PFSK-1 (cell line): ENCODE data around the gene EXD3.

Source experiments
- FOXP2 ChIP-seq: optimal IDR thresholded peaks from 2 replicates; pipeline ENCODE3; 2011; ENCODE audit warnings: borderline replicate concordance, control low read depth, inconsistent platforms; ENCODE audit not compliant: insufficient read depth; ENCODE audit errors: extremely low read length, extremely low read depth
- POLR2AphosphoS5 ChIP-seq: IDR thresholded peaks from 2 replicates; pipeline ENCODE4 v1.6.1; 2012; ENCODE audit warnings: low read depth, mild to moderate bottlenecking, control low read depth, low read length, moderate library complexity
- SIN3A ChIP-seq: IDR thresholded peaks from 2 replicates; pipeline ENCODE4 v1.6.1; 2012; ENCODE audit warnings: mild to moderate bottlenecking, low read length, moderate library complexity, borderline replicate concordance; ENCODE audit not compliant: insufficient read depth
- TAF1 ChIP-seq: IDR thresholded peaks from 2 replicates; pipeline ENCODE4 v1.6.1; 2012; ENCODE audit warnings: low read length, control low read depth, borderline replicate concordance; ENCODE audit not compliant: insufficient read depth
- TF ChIP-seq, protein P1 (sequence below), 2 experiments: IDR thresholded peaks; 2 replicates each; pipeline versions ENCODE4 v1.6.1 to v1.8.0; 2011 to 2012; ENCODE audit warnings: low read depth in 2 of 2, low read length in 2 of 2, control low read depth in 1 of 2, inconsistent platforms in 1 of 2, mild to moderate bottlenecking in 1 of 2, moderate library complexity in 1 of 2; ENCODE audit not compliant: insufficient read depth in 1 of 2

The EXD3 gene

GRCh38 chr9:137436761-137437600, 14.0 kb upstream of the EXD3 start:
- TF ChIP-seq SIN3A, result no peak

DNA sequence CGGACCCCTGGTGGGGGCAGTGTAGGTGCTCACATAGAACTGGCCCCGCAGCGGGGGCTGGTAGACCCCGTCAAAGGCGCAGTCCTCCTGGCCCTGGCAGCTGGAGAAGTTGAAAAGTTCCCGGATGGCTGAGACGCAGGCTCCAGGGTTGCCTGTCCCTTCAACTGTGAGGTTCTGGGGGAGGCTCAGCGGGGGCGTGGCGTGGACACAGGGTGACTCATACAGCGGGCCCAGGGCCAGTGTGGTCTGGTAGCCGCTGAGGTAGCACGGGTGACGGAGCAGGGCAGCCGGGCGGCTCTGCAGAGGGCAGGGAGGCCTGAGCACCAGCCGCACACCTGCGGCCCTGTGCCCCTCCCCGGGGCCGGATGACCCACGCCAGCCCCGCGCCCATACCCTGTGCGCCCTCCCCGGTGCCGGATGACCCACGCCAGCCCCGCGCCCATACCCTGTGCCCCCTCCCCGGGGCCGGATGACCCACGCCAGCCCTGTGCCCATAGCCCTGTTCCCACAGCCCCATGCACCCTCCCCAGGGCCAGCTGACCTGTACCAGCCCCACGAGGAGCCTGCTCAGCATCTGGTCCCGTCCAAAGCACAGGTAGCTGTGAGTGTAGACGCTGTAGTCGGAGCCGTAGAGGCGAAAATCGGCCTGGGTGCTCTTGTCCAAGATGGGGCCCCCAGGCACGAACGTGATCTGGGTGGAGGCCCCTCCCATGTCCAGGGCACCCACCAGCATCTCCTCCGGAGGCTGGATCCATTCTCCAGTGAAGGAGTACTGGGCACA, 13.2 kb upstream of the EXD3 start:
- no peak for TF ChIP-seq POLR2AphosphoS5

DNA sequence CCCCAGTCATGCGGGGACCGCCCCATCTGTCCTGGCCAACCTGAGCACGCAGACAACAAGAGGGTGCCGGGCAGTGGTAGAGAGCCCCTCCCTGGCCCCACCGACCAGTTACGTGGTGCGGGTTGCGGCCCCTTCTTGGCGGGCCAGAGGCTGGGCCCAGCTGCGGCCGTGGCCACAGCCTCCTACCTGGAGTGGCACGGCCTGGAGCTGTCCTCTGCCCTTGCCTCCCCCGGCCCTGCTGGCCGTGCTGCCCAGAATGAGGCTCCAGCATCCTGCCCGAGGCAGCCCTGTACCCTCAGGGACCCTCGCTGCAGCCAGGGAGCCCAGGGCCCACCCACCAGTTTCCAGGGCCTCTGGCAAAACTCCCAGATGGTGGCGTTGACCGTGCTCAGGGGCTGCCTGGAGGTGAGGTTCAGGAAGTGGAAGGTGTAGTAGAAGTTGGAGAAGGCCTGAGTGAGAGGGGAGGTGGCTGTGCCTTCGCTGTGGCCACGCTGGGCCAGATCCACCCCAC, 12.5 kb upstream of the EXD3 start:
- TF ChIP-seq POLR2AphosphoS5, result no peak
- TF ChIP-seq SIN3A, result no peak
- no peak for TF ChIP-seq TAF1
- TF ChIP-seq FOXP2, result no peak

DNA sequence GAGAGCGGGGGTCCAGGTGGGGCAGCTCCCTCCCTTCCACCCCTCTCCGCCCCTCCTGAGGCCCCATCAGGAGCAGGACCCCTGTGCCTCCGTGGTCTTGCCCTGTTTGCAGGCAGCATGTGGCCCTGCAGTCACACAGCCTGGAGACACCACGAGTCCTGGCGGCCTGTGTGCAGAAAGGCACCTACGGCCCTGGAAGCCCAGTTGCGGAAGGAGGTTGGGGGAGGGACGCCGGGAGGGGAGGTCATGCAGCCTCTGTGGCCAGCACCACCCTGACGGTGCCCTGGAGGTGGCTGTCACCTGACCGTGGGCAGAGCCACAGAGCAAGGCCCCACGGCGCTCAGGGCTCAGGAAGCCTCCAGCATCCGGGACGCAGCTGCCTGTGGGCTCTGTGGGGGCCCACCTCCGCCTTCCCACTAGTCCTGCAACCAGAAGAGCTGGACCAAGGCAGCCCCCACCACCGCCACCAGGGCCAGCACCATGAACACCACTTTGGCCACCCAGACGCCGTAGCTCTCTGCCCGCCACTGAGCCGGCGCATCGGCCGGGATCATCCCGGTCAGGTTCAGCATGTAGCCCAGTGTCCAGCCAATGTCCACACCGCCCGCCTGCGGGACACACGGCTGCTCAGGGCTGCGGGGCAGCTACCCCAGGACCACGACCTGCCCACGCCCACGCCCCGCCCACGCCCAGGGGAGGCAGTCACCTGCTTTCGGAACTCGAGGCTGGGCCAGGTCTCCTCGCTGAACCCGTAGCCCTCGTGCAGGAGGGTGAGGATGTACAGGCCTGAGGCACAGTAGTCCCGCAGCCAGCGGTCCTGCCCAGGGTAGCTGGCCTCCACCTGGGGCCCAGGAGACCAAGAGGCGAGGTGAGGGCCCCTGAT, 11.8 kb upstream of the EXD3 start:
- TF ChIP-seq POLR2AphosphoS5, result no peak
- TF ChIP-seq, protein P1, sequence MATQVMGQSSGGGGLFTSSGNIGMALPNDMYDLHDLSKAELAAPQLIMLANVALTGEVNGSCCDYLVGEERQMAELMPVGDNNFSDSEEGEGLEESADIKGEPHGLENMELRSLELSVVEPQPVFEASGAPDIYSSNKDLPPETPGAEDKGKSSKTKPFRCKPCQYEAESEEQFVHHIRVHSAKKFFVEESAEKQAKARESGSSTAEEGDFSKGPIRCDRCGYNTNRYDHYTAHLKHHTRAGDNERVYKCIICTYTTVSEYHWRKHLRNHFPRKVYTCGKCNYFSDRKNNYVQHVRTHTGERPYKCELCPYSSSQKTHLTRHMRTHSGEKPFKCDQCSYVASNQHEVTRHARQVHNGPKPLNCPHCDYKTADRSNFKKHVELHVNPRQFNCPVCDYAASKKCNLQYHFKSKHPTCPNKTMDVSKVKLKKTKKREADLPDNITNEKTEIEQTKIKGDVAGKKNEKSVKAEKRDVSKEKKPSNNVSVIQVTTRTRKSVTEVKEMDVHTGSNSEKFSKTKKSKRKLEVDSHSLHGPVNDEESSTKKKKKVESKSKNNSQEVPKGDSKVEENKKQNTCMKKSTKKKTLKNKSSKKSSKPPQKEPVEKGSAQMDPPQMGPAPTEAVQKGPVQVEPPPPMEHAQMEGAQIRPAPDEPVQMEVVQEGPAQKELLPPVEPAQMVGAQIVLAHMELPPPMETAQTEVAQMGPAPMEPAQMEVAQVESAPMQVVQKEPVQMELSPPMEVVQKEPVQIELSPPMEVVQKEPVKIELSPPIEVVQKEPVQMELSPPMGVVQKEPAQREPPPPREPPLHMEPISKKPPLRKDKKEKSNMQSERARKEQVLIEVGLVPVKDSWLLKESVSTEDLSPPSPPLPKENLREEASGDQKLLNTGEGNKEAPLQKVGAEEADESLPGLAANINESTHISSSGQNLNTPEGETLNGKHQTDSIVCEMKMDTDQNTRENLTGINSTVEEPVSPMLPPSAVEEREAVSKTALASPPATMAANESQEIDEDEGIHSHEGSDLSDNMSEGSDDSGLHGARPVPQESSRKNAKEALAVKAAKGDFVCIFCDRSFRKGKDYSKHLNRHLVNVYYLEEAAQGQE (IDR thresholded peaks at IDR 0.05; ENCODE audit: insufficient read depth in 1 of 2, low read depth in 2 of 2, low read length in 2 of 2), result no peak
- TF ChIP-seq FOXP2, result no peak
- no peak for TF ChIP-seq SIN3A
- TF ChIP-seq TAF1, result no peak

- TF ChIP-seq, protein P1 (IDR thresholded peaks at IDR 0.05; ENCODE audit: insufficient read depth in 1 of 2, low read depth in 2 of 2, low read length in 2 of 2), result no peak
- TF ChIP-seq SIN3A, result no peak
- TF ChIP-seq FOXP2, result no peak
- TF ChIP-seq POLR2AphosphoS5, result no peak
- no peak for TF ChIP-seq TAF1
Observed at GRCh38 chr9:137433916-137434431, 11.0 kb upstream of the EXD3 start.

- no peak for TF ChIP-seq POLR2AphosphoS5
- no peak for TF ChIP-seq TAF1
- no peak for TF ChIP-seq SIN3A
- no peak for TF ChIP-seq FOXP2
- TF ChIP-seq, protein P1 (IDR thresholded peaks at IDR 0.05; ENCODE audit: insufficient read depth in 1 of 2, low read depth in 2 of 2, low read length in 2 of 2), result no peak
Observed at GRCh38 chr9:137433349-137433915, 10.5 kb upstream of the EXD3 start.
